Activated CD4-positive, alpha-beta T cell treated with anti-CD3 and anti-CD28 coated beads for 4 hours (primary cell): ENCODE data around the gene NYAP2.
A peak's percentile ranks its signal among the peaks of the same experiment; 100 is the strongest.

Source experiments
- DNase-seq, 2 donors: peaks; one replicate each; pipeline ENCODE4 v3.0.0-alpha.2; 2020

Gene NYAP2

GRCh38 chr2:225399504-225399903 lies at the start of gene NYAP2:
Gene NYAP2, plus strand, starts transcription at chr2:225399710. Its CDS starts 9,171 bp downstream, at chr2:225408881.
- no peak for DNase-seq

- no peak for DNase-seq
Observed at GRCh38 chr2:225353579-225354085, 45.9 kb upstream of the NYAP2 start.

DNA sequence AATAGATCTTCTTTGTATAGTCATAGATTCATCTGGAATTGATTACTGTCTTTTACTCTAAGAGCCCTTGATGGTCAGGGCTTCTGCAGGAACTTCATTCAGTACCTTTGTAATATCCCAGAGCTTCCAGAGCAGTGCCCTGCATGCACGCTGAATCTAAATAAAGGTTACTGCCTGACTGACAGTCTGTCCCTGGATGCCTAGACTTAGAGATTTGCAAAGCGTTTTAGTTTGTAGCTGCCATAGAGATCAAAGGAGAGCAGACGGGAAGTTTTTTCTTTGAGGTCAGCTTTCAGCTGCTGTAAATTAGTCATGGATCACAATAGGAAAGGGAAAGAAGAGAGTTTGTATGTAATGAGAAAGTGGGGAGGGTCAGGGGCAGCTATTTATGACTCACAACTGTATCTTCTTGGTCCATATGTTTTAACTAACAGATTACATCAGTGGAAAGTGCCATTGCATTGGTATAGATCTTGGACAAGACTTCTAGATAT lies 45.2 kb upstream of the NYAP2 start:
- no peak for DNase-seq

- DNase-seq = no peak
Observed at GRCh38 chr2:225355788-225356187, 43.7 kb upstream of the NYAP2 start.

DNA sequence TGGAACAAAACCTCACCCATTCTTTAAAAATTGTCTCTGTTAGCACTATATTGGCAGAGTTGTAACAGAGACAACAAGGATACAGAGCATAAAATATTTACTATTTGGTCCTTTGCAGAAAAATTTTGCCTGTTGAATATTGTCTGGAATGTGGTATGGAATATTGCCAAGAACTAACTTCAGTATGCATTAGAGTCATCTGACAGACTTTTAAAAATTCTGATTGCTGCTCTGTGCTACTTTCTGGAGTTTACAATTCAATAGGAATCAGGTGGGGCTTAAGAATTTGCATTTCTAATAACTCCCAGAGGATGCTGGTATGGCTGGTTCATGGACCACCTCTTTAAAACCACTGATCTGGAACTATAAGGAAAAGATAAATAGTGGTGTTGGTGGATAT lies 32.8 kb upstream of the NYAP2 start:
- DNase-seq = no peak

DNA sequence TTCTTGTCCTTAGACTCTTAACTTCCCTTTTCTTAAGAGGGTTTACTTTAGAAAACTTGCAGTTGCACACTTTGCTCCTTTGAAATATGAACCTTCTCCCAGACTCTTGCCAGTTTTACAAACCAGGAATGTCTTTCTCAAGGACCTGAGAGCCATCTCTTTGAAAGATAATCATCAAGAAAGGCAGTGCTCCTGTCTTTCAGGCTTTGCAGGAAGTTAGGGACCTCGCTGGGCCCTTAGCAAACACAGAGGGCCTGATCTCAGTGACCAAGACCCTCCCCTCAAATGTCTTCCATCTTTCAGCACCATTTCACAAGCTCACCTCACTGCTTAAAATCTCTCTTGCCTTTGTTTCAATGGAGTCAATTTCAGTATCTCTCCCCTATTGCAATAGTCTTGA lies 32.0 kb upstream of the NYAP2 start:
- no peak for DNase-seq

DNA sequence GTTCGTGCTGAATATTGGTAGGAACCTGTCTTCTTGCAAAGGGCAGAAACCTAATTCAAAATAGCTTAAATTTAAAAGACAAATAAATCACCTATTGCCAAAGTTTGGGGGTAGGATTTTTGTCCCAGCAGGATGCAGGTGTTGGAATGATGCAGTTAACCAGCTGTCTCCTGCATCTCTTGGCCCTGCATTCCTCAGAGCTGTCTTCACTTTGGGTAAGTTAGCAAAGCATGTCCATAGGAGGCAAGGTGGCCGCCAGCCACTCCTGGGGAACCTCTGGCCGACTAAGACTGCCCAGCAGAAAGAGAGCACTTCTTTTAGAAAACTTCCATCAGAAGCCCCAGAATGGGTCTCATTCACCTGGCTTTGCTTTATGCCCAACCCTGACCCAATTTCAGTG lies 20.5 kb upstream of the NYAP2 start:
- no peak for DNase-seq

DNA sequence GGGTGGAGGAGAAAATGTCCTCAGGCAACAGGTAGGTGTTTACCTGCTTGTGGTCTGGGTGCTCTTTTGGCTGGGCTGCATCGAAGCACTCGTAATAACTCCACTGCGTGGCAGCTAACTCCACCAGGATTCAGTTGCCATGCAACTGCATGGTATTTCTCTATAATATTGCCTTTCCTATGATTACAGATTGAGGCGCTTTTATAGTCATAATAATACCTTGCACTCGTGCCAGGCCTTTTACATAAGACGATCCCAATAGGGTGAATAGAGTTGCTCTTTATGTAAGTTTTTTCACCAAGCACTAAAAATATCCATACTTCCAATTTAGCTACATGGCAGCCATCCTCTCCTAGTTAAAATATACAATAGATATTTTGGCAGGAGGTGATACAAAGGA lies 19.7 kb upstream of the NYAP2 start:
- no peak for DNase-seq

- DNase-seq = no peak
Observed at GRCh38 chr2:225381609-225382008, 17.9 kb upstream of the NYAP2 start.

DNA sequence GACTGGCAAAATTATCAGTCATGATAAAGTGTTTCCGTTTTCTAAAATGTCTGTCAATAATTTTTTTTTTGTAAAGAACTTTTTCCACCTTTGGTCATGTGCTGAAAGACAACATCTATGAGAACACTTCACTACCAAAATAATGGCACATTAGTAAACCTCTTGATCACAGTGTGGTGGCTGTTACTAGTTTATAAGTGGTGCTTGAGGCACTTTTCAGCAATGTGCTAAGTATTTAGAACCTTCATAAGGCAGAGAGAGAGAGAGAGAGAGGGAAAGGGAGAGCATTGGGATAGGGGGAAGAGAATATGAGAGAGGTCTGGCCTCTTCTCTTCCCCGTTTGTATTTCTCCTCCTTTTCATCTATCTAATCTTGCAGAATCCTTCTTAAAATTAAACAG lies 1.1 kb upstream of the NYAP2 start:
- no peak for DNase-seq

- peak in 1 of 2 donors; percentile 1 for DNase-seq
Observed at GRCh38 chr2:225400060-225400511, 576 bp downstream of the NYAP2 start.

- no peak for DNase-seq
Observed at GRCh38 chr2:225400546-225401400, 1.3 kb downstream of the NYAP2 start.

DNA sequence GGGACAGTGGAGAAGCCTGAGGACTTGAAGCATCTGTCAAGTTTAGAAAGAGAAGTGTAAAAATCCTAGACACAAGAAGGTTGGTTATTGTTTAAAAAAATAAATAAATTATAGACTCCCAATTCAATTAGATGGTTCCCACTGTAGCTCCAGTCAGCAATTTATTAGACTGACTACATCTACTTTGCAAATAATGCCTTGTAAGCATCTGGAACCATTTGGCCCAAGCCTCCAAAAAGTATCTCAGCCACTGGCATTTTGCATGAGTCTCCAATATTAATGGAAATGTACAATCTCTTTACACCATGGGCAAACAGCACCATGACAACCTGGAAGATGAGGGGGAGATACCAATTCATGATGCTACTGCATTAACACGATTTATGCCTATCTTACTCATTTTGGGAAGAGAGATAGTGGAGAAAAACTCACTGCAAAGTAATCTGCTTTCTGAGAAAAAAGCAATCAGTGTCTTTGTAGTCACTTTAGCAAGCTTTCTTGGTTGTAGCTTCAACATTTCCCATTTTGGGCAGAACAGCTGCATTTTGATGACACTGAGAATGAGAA lies 2.8 kb downstream of the NYAP2 start:
- DNase-seq = no peak

GRCh38 chr2:225411452-225411851 lies 11.9 kb downstream of the NYAP2 start:
- no peak for DNase-seq

DNA sequence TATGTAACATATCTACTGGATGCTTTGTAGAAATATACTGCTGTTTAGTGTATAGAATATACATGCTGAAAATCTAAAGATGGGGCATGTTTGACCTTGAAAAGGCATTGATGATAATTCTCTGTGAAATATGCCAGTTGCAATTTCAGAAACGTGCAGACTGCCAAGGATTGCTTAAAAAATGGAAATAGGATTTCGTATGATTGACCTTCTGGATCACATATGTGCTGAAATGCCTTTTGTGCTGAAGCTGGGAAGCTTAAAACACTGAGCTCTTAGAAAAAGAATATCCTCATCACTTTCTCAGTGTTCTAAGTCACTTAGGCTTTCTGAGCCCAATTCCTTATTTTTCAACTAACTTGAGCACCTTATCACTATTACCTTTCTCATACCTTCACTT lies 14.3 kb downstream of the NYAP2 start:
- DNase-seq = no peak

DNA sequence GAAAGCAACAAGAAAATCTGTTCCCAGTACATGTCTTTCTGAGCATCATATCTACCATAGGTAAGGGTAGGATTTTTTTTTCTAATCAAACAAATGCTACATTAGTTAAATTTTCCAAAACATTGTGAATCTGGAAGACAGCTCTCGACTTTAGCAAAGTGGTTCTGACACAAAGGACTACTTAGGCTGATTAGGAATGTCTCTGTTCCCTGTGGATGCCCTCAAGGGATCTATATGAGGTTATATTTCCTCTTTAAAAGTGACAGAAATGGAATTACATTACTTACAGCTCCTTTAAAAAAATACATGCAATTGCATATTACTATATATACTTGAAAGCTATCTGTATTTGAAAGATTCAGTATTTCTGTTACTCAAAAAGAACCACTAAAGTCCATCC lies 15.4 kb downstream of the NYAP2 start:
- no peak for DNase-seq

DNA sequence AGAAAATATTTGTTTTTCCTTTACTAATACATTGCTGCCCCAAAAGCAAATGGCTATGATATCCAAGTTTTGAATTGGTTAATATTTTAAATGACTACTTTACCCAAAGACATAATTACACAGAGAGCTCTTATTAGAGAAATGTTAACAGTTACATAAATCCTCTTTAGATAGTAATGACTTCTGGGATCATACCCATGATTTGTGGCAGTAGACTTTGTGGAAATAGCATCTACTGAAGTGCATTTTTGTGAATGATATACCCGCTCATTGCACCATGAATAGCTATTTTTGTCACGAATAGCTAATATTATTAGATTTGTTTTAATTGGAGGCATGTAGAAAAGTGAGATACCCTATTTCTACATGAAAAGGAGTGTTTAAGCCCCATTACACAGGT lies 15.8 kb downstream of the NYAP2 start:
- DNase-seq = no peak

DNA sequence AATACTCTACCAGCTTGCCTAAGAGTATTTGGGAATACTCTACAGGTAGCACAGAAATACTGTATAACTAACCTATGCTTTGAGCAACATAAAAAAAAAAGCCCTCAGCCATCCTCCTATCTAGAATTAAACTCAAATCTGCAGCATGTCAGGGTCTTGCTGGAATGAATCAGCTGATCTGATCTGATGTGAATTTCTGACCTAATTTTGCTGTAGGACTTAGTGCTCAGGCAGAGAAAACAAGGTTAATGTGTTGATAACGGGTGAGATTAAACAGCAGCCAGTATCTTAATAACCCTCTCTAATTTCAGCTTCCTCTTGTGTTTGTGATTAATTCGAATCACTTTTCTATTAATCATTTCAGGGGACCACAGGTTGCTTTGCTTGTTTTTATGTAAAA lies 16.3 kb downstream of the NYAP2 start:
- DNase-seq = no peak

DNA sequence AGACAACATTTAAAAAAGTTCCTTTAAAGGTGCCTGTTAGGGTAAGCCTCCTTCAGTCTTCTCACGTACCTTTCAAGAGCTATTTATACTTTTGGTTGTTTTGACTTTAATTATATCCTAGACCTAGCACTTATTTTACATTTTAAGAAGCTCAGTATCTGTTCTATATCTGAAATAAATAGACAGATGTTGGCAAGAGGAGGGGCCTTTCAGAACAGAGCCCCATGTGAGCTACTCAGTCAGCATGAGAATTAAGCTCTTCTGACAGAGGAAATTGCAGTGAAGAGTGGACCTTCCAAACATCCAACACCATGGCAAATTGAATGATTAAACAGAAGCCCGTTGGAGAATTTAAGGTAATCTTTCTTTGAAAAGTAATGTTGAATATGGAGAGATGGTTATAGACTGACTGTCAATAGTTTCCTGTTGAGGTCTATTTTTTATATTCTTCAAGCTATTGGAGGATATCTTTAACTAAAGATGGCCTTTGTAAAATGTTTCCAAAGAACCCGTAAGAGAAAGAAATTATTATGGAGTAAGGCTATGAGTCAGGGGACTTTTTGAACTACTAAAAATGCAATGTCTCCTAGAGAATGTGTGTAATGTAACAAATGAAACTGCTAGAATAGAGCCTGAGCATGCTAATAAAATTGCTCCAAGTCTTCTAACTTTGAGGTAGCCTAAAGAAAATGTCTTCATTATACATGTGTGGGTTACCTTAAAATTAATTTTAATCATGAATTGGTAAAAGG lies 17.3 kb downstream of the NYAP2 start:
- DNase-seq = no peak

- DNase-seq = no peak
Observed at GRCh38 chr2:225419033-225419432, 19.5 kb downstream of the NYAP2 start.

GRCh38 chr2:225422145-225422544 lies 22.6 kb downstream of the NYAP2 start:
- DNase-seq = no peak

- no peak for DNase-seq
Observed at GRCh38 chr2:225425284-225425683, 25.8 kb downstream of the NYAP2 start.

DNA sequence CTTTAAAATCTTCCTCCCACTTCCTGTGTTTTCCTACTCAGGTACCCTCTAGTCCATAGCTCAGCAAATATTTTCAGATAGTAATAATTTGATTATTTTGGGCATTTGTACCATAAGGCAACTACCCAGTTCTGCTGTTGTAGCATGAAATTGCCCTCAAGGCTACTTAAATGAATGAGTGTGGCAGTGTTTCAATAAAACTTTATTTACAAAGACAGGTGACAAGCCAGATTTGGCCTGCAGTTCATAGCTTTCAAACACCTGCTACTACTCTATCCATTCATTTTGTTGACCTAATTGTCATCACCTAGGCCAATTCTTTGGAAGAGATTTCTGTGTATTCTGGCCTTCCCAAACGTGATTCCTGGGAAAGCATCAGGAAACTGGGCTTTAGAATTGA lies 28.9 kb downstream of the NYAP2 start:
- DNase-seq = no peak
